Neuronal stem cell (in vitro differentiated cells): Measurements from ENCODE around the gene UBXN10.

Experiments used
- DNase-seq: peaks from one replicate; pipeline ENCODE4 v3.0.0-alpha.2; 2013; ENCODE audit warnings: low spot score
- H2AFZ ChIP-seq: one replicate; pipeline ENCODE4 v1.6.1; 2013; ENCODE audit warnings: mild to moderate bottlenecking, low read length, inconsistent platforms
- H2AK5ac ChIP-seq: 2 replicates; pipeline ENCODE4 v1.6.1; 2013; ENCODE audit warnings: low read depth, mild to moderate bottlenecking, inconsistent platforms, low read length, moderate library complexity, mixed read lengths
- H2BK120ac ChIP-seq: 2 replicates; pipeline ENCODE4 v1.6.1; 2013; ENCODE audit warnings: low read depth, mild to moderate bottlenecking, inconsistent platforms, low read length, moderate library complexity, mixed read lengths
- H2BK12ac ChIP-seq: one replicate; pipeline ENCODE4 v1.6.1; 2013; ENCODE audit warnings: low read length, inconsistent platforms
- H2BK15ac ChIP-seq: 2 replicates; pipeline ENCODE4 v1.6.1; 2013; ENCODE audit warnings: mild to moderate bottlenecking, low read length, inconsistent platforms, mixed read lengths
- H2BK5ac ChIP-seq: one replicate; pipeline ENCODE4 v1.6.1; 2013; ENCODE audit warnings: inconsistent platforms, mild to moderate bottlenecking, low read length, moderate library complexity
- H3K14ac ChIP-seq: one replicate; pipeline ENCODE4 v1.6.1; 2013; ENCODE audit warnings: low read length, inconsistent platforms
- H3K18ac ChIP-seq: 2 replicates; pipeline ENCODE4 v1.6.1; 2013; ENCODE audit warnings: low read length, inconsistent platforms
- H3K23ac ChIP-seq: 2 replicates; pipeline ENCODE4 v1.6.1; 2013; ENCODE audit warnings: low read depth, mild to moderate bottlenecking, mixed read lengths, low read length, inconsistent platforms; ENCODE audit not compliant: poor library complexity
- H3K27ac ChIP-seq: replicated peaks from 3 replicates; pipeline ENCODE4 v1.5.1; 2013; ENCODE audit warnings: low read length, inconsistent platforms
- H3K27me3 ChIP-seq, 3 experiments: 2 replicates each; pipeline ENCODE4 v1.6.1; 2013; ENCODE audit warnings: low read length in 3 of 3, mild to moderate bottlenecking in 2 of 3, inconsistent platforms in 1 of 3, low read depth in 1 of 3, mixed read lengths in 1 of 3, moderate library complexity in 1 of 3; ENCODE audit not compliant: control insufficient read depth in 3 of 3, insufficient read depth in 3 of 3
- H3K36me3 ChIP-seq, 2 donors: replicated peaks in 1 of 2; 2 replicates each; pipeline ENCODE4 v1.6.1; 2013; ENCODE audit warnings: low read length in 2 of 2; ENCODE audit not compliant: control insufficient read depth in 2 of 2, insufficient read depth in 2 of 2
- H3K4ac ChIP-seq: 2 replicates; pipeline ENCODE4 v1.6.1; 2013; ENCODE audit warnings: inconsistent platforms, mild to moderate bottlenecking, low read length, moderate library complexity
- H3K4me1 ChIP-seq, 2 donors: 1 replicate in 1 of 2; 2 replicates in 1 of 2; pipeline ENCODE4 v1.6.1; 2013; ENCODE audit warnings: low read length in 2 of 2, low read depth in 1 of 2; ENCODE audit not compliant: control insufficient read depth in 2 of 2, insufficient read depth in 1 of 2
- H3K4me2 ChIP-seq: one replicate; pipeline ENCODE4 v1.6.1; 2013; ENCODE audit warnings: mild to moderate bottlenecking, low read length, inconsistent platforms; ENCODE audit not compliant: insufficient read depth, poor library complexity, severe bottlenecking
- H3K4me3 ChIP-seq, 2 donors: 2 replicates each; pipeline ENCODE4 v1.5.1; 2013; ENCODE audit warnings: low read length in 2 of 2, mild to moderate bottlenecking in 2 of 2, inconsistent platforms in 1 of 2, moderate library complexity in 1 of 2
- H3K79me1 ChIP-seq: one replicate; pipeline ENCODE4 v1.6.1; 2013; ENCODE audit warnings: low read depth, mild to moderate bottlenecking, inconsistent platforms, low read length, moderate library complexity
- H3K9ac ChIP-seq: one replicate; pipeline ENCODE4 v1.6.1; 2013; ENCODE audit warnings: mild to moderate bottlenecking, low read depth, low read length, inconsistent platforms; ENCODE audit not compliant: poor library complexity
- H3K9me3 ChIP-seq, 2 donors: replicated peaks in 1 of 2; 2 replicates each; pipeline versions ENCODE3 to v1.6.1; 2013; ENCODE audit warnings: low read length in 2 of 2, mild to moderate bottlenecking in 2 of 2, inconsistent platforms in 1 of 2, low read depth in 1 of 2, mixed read lengths in 1 of 2, moderate library complexity in 1 of 2; ENCODE audit not compliant: control insufficient read depth in 2 of 2, insufficient read depth in 1 of 2
- H4K8ac ChIP-seq: one replicate; pipeline ENCODE4 v1.6.1; 2013; ENCODE audit warnings: low read depth, mild to moderate bottlenecking, inconsistent platforms, low read length, moderate library complexity
- H4K91ac ChIP-seq: one replicate; pipeline ENCODE4 v1.6.1; 2013; ENCODE audit warnings: low read length, low read depth, mild to moderate bottlenecking, inconsistent platforms; ENCODE audit not compliant: poor library complexity
- WGBS, 2 donors: extraction: QIAGEN DNeasy Blood & Tissue Kit; methylation state at CpG; one replicate each; pipeline ENCODE4 v1.1.7; 2013; ENCODE audit warnings: missing lambda C conversion rate in 2 of 2, mixed read lengths in 1 of 2; ENCODE audit not compliant: insufficient read length in 2 of 2, insufficient replicate concordance in 1 of 2; ENCODE audit errors: extremely low coverage in 2 of 2; 5-methylcytosine and 5-hydroxymethylcytosine counted together

UBXN10 gene

DNA sequence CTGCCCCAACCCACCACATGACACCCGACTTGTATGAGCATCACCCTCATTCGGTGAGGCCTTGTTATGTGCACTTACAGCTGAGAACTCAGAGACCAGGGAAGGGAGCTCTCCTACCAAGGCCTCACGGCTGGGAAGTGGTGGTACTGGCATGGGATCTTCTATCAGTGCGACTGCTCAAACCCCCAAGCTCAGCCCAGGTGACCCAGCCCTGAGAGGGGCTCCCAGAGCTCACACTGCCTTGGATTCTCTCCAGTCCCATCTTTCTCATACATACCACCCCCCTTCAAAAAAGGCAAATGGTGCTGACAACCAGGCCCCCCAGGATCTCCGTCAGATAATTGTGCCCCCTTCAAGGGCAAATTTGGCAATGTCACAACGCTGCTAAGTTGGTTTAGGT lies 47.5 kb upstream of the UBXN10 start:
- H3K4me3 ChIP-seq, result no peak overlapping the region
- no CpG with 5 or more reads among the region's 6 CpGs for WGBS, 2 donors

DNA sequence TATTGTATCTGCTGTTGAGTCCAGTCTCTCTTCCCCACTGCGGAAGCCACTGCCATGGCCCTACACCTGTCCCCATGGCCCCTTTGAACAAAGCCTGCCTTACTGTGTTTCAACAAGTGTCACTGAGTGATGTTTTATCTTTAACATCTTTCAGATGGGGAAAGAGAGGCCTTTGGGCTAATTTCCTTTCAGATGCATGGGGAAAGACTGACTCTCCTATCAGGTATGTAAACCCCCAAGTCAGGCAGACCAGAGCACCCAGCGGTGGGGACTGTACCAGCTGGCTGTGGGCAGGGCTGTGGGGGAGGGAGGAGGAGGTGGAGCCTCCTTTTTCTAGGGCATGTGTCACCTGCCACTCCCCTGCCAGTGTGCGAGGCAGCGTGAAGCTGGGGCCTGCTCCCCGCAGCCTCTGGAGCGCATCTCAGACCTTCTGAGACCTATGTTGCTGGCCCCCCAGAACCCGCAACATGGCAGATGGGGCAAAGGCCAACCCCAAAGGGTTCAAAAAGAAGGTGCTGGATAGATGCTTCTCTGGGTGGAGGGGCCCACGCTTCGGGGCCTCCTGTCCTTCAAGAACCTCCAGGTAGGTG lies 46.8 kb upstream of the UBXN10 start, which contains the start of gene PLA2G2F:
Gene PLA2G2F (plus strand): TSS at position 363 of the 590 bp plus-strand sequence. CDS start 105 bp downstream, at position 468.
- Histone ChIP-seq H3K4me2 (no peak within 1 kb of the TSS), H3K4me3 (no peak within 1 kb of the TSS), H4K8ac (no peak within 1 kb of the TSS), H3K4ac (no peak within 1 kb of the TSS), H3K27me3 (no peaks in the 10 kb centered on the region), H3K27ac (no peak within 1 kb of the TSS), H3K14ac (no peak within 1 kb of the TSS), H3K23ac (no peak within 1 kb of the TSS), H2BK5ac (no peak within 1 kb of the TSS), H4K91ac (no peak within 1 kb of the TSS), H2BK15ac (peak within 1 kb of the TSS; percentile 51), H2BK12ac (no peak within 1 kb of the TSS), H3K79me1 (no peaks in the 10 kb centered on the region), H3K36me3 (no peaks in the 10 kb centered on the region), H2AK5ac (no peak within 1 kb of the TSS), H2AFZ (no peak within 1 kb of the TSS), H2BK120ac (no peak within 1 kb of the TSS), H3K4me1 (no peaks in the 10 kb centered on the region), H3K9ac (no peak within 1 kb of the TSS), H3K18ac (no peak within 1 kb of the TSS), H3K9me3 (no peaks in the 10 kb centered on the region)
- DNase-seq, result no peak
- WGBS, 2 donors, result no CpG with 5 or more reads among the region's 9 CpGs

More for the DNA sequence above, 47.5 kb upstream of the UBXN10 start:
- no peak for DNase-seq
- no peak overlapping the region for H3K9ac ChIP-seq
- H3K27ac ChIP-seq, result no peak overlapping the region
- H3K9me3 ChIP-seq, result no peaks in the 10 kb centered on the region
- no peak overlapping the region for H3K4ac ChIP-seq
- no peak overlapping the region for H2AFZ ChIP-seq
- H3K79me1 ChIP-seq, result no peaks in the 10 kb centered on the region
- H3K14ac ChIP-seq, result no peak overlapping the region
- H2BK5ac ChIP-seq, result no peak overlapping the region
- H3K18ac ChIP-seq, result no peak overlapping the region
- no peak overlapping the region for H2BK12ac ChIP-seq
- H3K27me3 ChIP-seq, result no peaks in the 10 kb centered on the region
- H3K4me1 ChIP-seq, result no peaks in the 10 kb centered on the region
- no peak overlapping the region for H3K4me2 ChIP-seq
- H3K36me3 ChIP-seq, result no peaks in the 10 kb centered on the region
- H2BK15ac ChIP-seq, result no peak overlapping the region
- no peak overlapping the region for H4K91ac ChIP-seq
- H4K8ac ChIP-seq, result no peak overlapping the region
- H3K23ac ChIP-seq, result no peak overlapping the region
- H2AK5ac ChIP-seq, result no peak overlapping the region
- H2BK120ac ChIP-seq, result no peak overlapping the region

DNA sequence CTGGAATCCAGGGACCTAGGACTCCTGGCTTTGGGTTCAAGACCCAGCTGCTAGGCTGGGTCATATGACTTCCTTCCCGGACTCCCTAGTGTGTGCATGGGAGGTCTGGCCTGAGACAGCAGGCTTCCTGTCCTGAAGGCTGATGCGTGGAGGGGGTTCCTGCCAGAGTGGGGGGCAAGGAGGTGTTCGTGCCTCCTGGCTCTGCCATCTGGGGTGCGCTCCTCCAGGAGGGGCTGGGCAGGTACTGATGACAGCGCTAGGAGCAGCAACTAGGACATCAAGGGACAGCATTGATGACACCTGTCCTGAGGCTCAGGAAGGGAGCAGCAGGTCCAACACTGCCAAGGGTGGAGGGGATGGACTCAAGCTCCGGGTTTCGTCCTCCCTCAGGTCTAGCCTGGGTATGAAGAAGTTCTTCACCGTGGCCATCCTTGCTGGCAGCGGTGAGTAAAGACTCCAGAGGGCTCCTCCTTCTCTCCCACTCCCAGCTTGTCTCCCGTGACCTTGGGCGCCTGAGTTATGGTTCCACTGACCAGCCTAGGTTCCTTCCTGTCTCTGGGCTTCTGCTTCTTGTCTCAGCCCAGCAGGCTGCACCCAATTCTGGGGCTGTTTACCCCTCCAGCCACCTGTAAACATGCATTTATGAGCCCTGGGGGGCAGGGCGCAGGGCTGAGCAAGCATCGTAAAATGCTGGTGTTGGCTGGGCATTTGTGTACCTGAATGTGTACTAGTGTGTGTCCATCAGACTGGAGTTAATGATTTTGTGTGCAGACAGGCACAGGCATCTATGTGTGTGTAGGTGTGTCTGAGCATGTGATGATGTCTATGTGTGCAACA lies 45.9 kb upstream of the UBXN10 start:
- H3K36me3 ChIP-seq, result no peaks in the 10 kb centered on the region
- no peak for DNase-seq

DNA sequence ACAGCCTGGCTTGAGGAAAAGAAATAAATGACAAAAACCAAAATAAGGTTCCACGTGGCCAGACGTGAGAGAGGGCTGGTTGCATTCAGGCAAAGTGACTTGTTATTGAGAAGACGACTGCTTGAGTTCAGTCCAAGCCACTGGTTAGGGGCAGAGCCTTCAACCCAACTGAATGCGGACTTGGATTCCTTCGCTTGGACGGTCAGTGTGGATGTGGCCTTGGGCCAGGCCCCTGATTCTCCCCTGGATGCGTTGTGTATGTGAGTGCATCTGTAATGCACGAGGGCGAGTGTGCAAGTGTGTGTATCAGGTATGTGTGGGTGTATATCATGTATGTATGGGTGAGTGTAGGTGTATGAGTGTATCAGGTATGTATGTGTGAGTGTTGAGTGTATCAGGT lies 44.9 kb upstream of the UBXN10 start:
- peak overlapping the region; percentile 49 for H4K8ac ChIP-seq
- peak overlapping the region; percentile 37 for H2BK15ac ChIP-seq
- H3K27ac ChIP-seq, result no peak overlapping the region
- no peak overlapping the region for H2BK12ac ChIP-seq
- DNase-seq, result no peak
- no peak overlapping the region for H3K4ac ChIP-seq
- no peak overlapping the region for H3K4me3 ChIP-seq
- H3K4me1 ChIP-seq, result no peaks in the 10 kb centered on the region
- H3K79me1 ChIP-seq, result no peaks in the 10 kb centered on the region
- no peak overlapping the region for H3K23ac ChIP-seq
- H2AK5ac ChIP-seq, result no peak overlapping the region
- no CpG with 5 or more reads among the region's 9 CpGs for WGBS, 2 donors
- H3K4me2 ChIP-seq, result no peak overlapping the region
- peak overlapping the region; percentile 13 for H3K9ac ChIP-seq
- no peak overlapping the region for H2BK5ac ChIP-seq
- H3K14ac ChIP-seq, result no peak overlapping the region
- no peak overlapping the region for H2AFZ ChIP-seq
- H3K18ac ChIP-seq, result peak overlapping the region; percentile 14
- no peak overlapping the region for H2BK120ac ChIP-seq
- no peaks in the 10 kb centered on the region for H3K27me3 ChIP-seq
- H4K91ac ChIP-seq, result no peak overlapping the region
- no peaks in the 10 kb centered on the region for H3K36me3 ChIP-seq
- no peaks in the 10 kb centered on the region for H3K9me3 ChIP-seq

More for the DNA sequence above, 45.9 kb upstream of the UBXN10 start:
- no peak overlapping the region for H2BK12ac ChIP-seq
- no peak overlapping the region for H2AFZ ChIP-seq
- no peak overlapping the region for H3K4ac ChIP-seq
- H2AK5ac ChIP-seq, result no peak overlapping the region
- H3K79me1 ChIP-seq, result no peaks in the 10 kb centered on the region
- H3K27ac ChIP-seq, result no peak overlapping the region
- H2BK120ac ChIP-seq, result no peak overlapping the region
- no peak overlapping the region for H2BK15ac ChIP-seq
- H3K4me2 ChIP-seq, result no peak overlapping the region
- no peak overlapping the region for H2BK5ac ChIP-seq
- no peak overlapping the region for H4K91ac ChIP-seq
- no peak overlapping the region for H3K9ac ChIP-seq
- no peak overlapping the region for H4K8ac ChIP-seq
- no peaks in the 10 kb centered on the region for H3K9me3 ChIP-seq
- no peak overlapping the region for H3K18ac ChIP-seq
- H3K27me3 ChIP-seq, result no peaks in the 10 kb centered on the region
- no CpG with 5 or more reads among the region's 13 CpGs for WGBS, 2 donors
- no peak overlapping the region for H3K4me3 ChIP-seq
- H3K4me1 ChIP-seq, result no peaks in the 10 kb centered on the region
- no peak overlapping the region for H3K23ac ChIP-seq
- H3K14ac ChIP-seq, result no peak overlapping the region
